ENCODE data around the gene MMP7.

MMP7 gene

DNA sequence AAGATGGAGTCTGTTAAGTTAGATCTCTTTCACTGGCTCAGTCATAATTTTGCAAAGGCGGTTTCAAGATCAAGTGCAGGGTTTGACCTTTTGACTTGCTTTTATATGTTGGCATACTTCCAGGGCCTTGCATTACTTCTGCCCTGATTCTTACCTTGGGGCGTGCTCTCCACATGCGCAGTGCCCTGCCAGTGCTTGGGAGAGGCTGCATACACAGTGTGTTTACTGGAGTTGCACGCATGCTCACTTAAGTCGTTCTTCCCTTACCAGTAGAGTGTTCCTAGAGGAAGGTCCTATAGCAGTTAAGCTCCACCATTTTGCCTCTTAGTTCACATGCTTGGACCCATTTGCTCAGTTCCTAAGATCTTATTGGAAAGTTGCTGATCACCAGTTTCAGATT lies 57.0 kb downstream of the MMP7 start:
- TF ChIP-seq, protein P1, sequence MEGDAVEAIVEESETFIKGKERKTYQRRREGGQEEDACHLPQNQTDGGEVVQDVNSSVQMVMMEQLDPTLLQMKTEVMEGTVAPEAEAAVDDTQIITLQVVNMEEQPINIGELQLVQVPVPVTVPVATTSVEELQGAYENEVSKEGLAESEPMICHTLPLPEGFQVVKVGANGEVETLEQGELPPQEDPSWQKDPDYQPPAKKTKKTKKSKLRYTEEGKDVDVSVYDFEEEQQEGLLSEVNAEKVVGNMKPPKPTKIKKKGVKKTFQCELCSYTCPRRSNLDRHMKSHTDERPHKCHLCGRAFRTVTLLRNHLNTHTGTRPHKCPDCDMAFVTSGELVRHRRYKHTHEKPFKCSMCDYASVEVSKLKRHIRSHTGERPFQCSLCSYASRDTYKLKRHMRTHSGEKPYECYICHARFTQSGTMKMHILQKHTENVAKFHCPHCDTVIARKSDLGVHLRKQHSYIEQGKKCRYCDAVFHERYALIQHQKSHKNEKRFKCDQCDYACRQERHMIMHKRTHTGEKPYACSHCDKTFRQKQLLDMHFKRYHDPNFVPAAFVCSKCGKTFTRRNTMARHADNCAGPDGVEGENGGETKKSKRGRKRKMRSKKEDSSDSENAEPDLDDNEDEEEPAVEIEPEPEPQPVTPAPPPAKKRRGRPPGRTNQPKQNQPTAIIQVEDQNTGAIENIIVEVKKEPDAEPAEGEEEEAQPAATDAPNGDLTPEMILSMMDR (conservative IDR thresholded peaks at IDR 0.05) = no peak
- H3K27ac ChIP-seq = no peak overlapping the region

DNA sequence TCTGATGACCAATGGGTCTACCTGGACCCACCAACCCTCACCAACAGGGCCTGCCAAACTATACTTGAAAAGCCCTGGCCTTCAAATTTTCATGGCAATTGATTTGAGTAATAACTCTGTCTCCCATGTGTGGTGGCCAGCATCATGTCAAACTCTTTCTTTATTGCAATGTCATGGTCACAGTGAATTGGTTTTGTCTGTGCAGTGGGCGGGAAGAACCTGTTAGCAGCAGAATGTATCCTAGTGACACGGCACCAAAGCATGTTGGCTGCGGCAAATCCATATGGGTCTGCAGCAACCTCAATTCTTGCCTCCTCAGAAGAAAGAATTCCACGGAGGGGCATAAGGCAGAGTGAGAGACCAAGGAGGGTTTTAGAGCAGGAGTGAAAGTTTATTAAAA lies 58.4 kb downstream of the MMP7 start:
- H3K27ac ChIP-seq = no peak overlapping the region
- TF ChIP-seq, protein P1 (conservative IDR thresholded peaks at IDR 0.05) = no peak
- TF ChIP-seq ZFX (IDR thresholded peaks at IDR 0.05) = no peak

DNA sequence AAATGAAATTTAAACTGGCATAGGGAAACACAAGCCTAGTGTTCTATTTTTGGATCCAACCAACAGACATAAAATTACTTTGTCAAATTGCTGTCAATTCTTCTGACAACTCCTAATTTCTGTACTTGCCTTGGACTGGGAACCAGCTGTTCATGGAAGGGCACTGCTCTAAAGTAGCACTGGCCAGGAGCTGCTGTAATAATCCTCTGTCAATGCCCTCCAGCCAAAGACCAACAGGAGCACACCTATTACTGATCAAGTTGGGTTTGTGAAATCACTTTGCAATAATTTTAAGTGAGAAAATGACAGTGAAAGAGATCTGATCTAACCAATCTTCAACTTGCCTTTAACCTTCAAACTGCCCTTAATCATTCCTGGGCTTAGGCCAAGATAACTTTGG lies 59.1 kb downstream of the MMP7 start:
- TF ChIP-seq, protein P1 (conservative IDR thresholded peaks at IDR 0.05) = no peak
- TF ChIP-seq ZFX (IDR thresholded peaks at IDR 0.05) = no peak
- no peak overlapping the region for H3K27ac ChIP-seq

All from C4-2B (cell line).